Measurements from ENCODE around the gene C13orf42.

DNA sequence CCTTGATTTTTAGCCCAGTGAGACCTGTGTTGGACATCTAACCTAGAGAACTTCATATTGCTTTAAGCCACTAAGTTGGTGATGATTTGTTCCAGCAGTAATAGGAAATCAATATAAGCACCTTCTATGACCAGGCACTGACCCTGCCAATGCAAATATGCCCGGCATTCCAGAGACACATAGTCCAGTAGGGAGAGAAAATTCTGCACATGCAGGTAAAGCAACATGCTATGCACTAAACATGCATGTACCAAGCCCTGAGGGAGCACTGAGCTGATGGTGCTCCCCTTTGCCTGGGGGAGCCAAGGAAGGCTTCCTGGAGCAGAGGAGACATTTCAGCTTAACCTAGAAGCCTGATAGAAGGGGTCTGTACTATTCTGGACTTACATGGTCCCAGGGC is 40.4 kb upstream of the C13orf42 start:
- TF ChIP-seq POLR2AphosphoS5 (IDR thresholded peaks at IDR 0.05; ENCODE audit: insufficient read depth, low read depth, low read length): no peak
- TF ChIP-seq CTCF (IDR thresholded peaks at IDR 0.05; ENCODE audit: extremely low read depth in 1 of 2, insufficient read depth in 1 of 2, low read depth in 1 of 2, low read length in 2 of 2): no peak
- TF ChIP-seq GATA2 (IDR thresholded peaks at IDR 0.05; ENCODE audit: insufficient read depth, insufficient read length, low read depth, low read length): no peak
- TF ChIP-seq POLR2A (IDR thresholded peaks at IDR 0.05; ENCODE audit: low read depth, low read length): no peak
- no peak for TF ChIP-seq JUN (IDR thresholded peaks at IDR 0.05; ENCODE audit: borderline replicate concordance, insufficient read depth, insufficient read length, low read depth)
- no peak for TF ChIP-seq EZH2 (IDR thresholded peaks at IDR 0.05; ENCODE audit: borderline replicate concordance, low read depth, low read length, severe bottlenecking)
